ENCODE data around the gene TOPBP1. TPM values are rescaled to one million over a fixed set of nuclear protein-coding genes. Genes with fewer than 3 reads are reported as not detected.

The TOPBP1 gene
- 27.5 and 40.8 TPM in 2 replicates for total RNA-seq

GRCh38 chr3:133661454-133662277 lies at the start of gene TOPBP1:
Gene TOPBP1, minus strand, starts transcription at chr3:133661941. Its CDS starts 814 bp downstream, at chr3:133661127.

DNA sequence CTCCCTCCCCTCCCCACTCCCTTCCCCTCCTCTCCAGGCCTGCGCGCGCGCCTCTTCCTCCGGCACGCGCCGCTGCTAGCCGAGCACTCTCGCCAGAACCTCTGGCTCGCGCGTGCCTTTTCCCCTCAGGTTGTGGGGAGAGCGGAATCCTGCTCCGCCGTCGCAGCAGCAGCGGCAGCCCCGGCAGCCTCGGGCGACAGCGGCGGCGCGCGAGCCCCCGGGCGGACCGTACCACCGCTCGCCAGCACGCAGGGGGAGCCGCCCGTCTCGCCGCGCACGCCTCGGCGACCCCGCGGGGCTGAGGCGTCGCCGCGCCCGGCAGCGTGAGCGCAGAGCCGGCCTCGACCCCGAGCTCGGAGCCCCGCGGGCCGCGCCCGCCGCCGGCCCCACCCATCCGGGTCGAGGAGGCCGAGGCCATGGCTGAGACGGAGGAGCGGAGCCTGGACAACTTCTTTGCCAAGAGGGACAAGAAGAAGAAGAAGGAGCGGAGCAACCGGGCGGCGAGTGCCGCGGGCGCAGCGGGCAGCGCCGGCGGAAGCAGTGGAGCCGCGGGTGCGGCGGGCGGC lies 88.0 kb downstream of the TOPBP1 start, which contains the start of gene CDV3:
CDV3 (plus strand) TSS at position 58 of the 566 bp plus-strand sequence; CDS start at position 417, 359 bp downstream.

Other genes with a start within 250 kb of the TOPBP1 start
- gene CDV3, start 88.3 kb downstream of the TOPBP1 start, total RNA-seq: 116 and 244 TPM in 2 replicates
- 0.19 TPM in 1 of 2 replicates, not detected in the other for gene TF, start 84.5 kb upstream of the TOPBP1 start, total RNA-seq
- 40.8 and 47.4 TPM in 2 replicates for gene SRPRB, start 143.9 kb upstream of the TOPBP1 start, total RNA-seq
- 0.32 and 2.1 TPM in 2 replicates for gene RAB6B, start 233.9 kb upstream of the TOPBP1 start, total RNA-seq

Measured in bladder microvascular endothelial cell (primary cell).